DMS79 (cell line): ENCODE data around the gene APBB1IP.
"Not testable (repeated sequence)": the region's sequence is repeated elsewhere in the genome, so short reads cannot be mapped to it uniquely, and the experiment has no call there.

Experiments used
- DNase-seq: peaks from one replicate; lab custom pipeline; 2025; lab: John Stamatoyannopoulos, UW

APBB1IP gene

DNA sequence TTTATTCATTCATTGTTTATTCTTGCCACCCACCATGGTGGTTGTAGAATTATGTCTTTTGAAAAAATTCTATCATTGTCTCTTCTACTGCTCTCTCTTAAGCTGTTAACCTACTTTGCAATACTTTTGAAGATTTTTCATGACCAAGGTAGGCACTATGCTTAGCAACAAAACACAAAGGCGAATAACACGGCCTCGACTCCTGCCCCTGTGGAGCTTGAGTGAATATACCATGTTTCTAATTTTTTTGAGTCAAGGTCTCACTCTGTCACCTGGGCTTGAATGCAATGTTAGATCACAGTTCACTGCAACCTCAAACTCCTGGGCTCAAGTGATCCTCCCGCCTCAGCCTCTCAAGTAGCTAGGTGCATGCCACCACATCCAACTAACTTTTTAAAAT is 39.4 kb downstream of the APBB1IP start:
- no peak for DNase-seq

DNA sequence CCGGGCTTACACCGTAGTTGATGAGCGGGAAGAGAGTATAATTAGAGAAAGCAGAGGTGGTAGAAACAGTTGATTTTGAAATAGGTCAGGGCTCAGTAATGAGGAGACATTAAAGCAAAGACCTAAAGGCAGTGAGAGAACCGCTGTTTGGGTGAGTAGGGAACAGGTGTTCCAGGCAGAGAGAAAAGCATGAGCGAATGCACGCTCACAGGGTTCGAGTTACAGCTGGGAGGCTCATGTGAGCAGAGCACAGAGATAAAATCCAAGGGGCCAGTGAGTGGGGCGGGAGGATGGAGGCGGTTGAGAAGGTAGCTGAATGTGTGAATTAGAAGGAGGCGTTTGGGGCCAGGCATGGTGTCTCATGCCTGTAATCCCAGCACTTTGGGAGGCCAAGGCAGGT is 39.9 kb downstream of the APBB1IP start:
- no peak for DNase-seq

DNA sequence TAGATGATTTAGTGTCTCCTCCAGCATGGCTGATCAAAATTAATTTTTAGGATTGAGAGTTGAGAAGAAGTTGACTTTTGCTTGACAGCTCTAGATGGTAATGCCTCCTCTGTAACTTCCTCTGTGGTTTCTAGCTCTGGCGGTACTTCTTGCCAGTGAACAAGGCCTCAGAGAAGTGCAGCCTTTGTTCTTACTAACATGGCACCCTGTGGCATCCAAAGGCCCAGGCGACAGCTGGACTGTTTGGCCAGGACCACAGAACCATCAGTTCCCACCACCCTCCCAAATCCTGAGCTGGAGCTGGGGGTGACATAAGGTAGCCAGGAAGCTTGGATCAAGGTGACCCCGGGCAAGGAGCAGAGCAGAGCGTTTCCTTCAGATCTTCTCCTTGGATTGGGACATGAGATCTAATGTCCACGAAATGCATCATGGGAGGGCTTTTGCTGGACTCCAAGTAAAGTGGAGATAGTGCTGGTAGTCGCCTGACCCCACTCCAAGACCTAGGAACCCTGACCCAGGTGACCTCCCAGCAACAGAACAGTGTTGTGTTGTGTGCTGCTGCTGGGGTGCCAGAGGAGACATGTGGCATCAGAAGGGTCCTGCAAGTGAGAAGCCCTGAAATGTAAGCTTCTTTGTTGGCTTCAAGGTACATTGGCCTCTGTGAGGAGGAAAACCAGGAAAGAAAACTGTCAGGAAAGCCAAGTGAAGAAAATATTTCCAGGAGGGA is 41.8 kb downstream of the APBB1IP start:
- DNase-seq, result no peak

DNA sequence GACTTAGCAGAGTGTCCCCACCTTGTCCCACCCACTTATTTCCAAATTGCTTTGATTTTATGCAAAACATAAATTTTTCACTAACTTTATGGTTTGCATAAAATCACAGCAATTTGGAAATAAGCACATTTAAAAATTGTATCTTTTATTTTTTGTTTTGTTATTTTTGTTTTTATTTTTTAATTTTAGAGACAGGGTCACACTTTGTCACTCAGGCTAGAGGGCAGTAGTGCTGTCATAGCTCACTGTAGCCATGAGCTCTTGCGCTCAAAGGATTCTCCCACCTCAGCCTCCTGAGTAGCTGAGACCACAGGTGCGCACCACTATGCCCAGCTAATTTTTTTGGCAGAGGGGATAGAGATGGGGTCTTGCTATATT is 43.2 kb downstream of the APBB1IP start:
- DNase-seq, result no peak

DNA sequence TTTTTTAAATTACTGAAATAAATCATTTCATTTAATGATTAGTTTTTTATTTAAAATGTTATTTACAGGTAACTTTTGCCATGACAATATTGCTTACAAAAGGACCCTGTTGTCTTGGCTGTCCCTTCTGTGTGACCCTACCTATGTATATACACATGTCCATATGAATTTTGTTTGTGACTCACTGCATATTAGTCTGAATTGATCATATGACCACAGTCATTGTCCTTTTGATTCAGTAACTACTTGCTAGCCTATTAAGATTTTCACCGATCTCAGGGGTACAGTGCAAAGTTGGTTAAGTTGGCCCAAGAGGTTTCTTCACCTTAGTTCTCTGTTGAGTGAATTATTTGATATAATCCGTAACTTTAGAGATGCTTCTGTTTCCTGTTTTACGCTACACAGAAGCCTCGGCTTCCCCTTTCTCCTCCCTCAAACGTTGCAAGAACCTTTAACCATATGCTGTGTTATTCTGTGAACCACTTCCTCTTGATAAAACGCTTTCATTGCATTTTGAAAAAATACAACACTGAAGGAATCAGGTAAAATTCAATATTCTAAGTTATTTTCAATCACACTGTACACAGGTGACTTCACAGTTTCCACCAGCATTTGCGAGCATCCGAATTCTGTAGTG is 43.9 kb downstream of the APBB1IP start:
- no peak for DNase-seq

DNA sequence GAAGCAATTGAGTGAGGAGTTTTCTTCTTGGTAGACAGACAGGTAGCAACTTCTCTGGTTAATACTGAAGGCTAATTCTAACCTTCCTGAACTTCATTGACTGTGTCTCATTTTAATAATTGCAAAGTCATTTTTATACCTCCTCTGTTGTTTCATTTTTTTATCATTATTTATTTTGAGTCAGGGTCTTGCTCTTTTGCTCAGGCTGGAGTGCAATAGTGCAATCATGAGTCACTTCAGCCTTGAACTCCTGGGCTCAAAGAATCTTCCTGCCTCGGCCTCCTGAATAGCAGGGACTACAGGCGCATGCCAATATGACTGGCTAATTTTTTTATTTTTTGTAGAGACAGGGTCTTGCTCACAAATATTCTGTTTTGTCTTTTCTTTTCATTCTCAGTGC is 45.4 kb downstream of the APBB1IP start:
- no peak for DNase-seq

DNA sequence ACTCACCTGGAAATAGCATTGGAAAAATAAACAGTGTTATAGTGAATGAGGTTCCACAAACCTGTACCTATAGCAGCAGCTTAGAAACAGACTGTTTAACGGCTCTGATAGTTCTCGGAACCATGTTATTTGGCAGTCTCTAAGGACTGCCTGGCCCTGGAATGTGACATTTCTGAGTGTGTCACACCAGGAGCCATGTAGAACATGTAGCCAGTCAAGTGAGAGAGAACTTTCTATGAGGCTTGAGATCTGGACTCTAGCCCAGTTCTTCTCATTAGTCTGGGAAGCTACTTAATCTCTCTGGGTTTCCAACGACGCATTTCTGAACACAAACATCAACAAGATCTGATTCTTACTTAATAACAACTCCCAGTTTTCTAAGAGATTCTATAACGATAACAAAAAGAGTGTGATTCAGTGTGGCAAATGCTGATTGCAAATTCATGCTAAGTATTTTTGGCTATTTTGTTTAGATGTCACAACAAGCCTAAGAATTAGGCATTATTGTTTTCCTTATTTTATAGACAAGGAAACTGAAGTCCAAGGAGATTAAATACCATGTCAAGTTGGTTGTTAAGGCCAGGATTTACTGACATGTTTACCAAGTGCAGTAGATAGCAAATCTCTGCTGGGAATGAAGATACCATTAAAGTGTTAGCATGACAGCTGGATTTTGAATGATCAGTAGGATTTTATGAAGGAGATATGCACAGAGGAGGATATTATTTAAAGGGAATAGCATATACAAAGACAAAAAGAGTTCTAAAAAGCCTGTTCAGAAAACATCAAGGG is 47.2 kb downstream of the APBB1IP start:
- DNase-seq, result no peak

DNA sequence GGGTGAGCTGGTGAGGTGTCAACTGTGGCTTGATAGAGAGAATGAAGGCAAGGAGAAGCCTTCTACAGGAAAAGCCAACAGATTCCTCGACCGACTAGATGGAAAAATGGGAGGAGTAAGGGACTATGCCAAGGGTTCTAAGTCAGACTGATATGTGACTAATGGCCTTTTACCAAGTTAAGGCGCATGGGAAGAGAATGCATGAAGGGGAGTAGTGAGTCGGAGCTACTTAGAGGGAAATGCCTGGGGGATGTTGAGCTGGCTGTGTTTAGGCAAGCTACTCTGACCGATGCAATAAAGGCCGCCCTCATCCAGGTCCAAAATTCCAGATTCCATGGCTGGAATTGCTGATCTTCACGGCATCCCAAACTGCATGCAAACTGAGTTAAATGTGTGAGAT is 48.2 kb downstream of the APBB1IP start:
- DNase-seq, result no peak

DNA sequence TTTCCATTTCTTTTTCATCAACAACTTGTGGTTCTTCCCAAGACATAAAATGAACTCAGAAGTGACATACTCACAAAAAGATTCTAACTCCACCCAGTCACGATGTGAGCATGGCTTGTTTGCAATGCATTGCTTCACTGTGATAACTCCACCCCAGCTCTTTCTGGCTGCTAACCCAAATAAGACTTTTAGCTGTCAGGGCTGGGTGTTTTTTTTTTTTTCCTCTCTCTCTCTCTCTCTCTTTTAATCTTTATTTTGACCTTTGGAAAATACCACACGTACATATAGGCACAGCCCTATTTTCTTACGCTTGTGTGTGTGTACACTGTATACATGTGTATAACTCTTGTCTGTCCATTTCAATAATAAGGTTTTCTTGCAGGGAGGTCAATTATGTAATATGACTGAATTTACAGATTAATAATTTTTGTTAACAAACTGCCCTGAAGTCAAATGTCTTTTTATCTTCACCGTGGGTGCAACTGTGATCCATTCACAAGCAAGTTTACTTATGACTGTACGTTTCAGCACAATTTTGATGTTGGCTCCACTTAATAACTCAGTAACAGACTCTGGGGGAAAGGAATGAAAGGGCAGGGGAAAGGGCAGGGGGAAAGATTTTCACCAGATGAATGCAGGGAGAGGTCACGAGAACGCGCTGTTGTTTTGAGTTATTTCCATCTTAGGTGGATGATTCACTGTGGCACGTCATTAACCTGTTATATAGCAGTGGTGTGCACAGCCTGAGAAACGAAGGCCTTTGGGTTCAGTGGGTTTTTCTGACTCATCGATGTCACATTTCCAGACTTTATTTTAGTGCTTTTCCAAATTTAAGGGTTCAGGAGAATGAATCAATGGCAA is 49.1 kb downstream of the APBB1IP start:
- no peak for DNase-seq

DNA sequence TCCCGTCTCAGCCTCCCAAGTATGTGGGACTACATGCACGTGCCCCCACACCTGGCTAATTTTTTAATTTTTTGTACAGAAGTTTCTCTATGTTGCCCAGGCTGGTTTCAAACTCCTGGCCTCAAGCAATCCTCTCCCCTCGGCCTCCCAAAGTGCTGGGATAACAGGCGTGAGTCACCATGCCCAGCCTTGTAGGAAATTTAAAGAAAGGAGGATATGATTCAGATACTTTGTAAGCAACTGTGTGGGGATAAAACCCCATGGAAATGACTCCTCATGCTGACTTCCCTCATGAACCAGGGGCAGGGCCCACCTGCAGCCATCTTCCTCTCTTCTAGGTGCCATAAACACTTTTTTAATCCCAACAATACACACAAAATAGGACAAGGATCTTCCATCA is 50.2 kb downstream of the APBB1IP start:
- DNase-seq, result no peak

DNA sequence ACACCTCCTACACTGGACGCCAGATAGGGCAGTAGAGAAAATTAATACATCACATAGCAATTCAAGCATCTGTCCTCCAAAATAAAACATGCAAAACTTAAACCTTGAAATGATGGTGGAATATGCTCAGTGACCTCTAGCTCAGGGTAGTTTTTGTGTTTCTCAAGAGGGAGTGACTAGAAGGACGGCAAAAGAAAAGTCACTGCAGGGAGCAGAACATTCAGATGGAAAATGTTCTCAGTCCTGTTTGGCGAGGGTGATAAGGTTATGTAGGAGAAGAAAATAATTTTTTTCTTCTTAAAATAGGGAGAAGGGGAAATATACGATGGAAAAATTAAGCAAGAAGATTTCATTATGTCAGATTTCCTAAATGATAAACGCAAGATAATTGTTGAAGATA is 50.9 kb downstream of the APBB1IP start:
- DNase-seq, result no peak

DNA sequence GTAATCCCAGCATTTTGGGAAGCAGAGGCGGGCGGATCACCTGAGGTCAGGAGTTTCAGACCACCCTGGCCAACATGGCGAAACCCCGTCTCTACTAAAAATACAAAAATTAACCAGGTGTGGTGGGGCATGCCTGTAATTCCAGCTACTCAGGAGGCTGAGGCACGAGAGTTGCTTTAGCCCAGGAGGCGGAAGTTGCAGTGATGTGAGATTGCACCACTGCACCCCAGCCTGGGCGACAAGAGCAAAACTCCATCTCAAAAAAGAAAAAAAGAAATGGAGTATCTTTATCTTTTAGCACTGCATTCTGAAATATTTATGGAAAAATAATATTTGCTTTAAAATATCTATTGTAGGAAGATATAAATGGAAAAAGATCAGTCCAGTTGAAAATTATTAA is 52.2 kb downstream of the APBB1IP start:
- DNase-seq, result not testable (repeated sequence)

DNA sequence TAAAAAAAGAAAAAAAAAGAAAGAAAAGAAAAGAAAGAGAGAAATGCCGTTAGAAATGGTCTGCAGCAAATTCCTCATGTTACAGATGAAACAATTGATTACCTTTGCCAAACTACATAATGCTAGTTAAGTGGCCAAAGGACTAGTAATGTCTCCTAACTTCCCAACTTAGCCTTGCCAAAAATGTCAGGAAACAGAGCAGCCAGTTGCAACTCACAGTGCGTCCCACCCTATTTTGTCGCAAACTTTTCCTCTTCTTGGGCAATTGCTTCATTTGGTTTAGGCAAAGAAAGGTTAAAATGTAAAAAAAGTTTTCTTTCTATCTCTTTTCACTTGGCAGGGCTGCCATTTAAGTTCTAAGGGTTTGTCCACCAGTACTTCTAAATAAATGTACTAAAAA is 53.1 kb downstream of the APBB1IP start:
- no peak for DNase-seq

DNA sequence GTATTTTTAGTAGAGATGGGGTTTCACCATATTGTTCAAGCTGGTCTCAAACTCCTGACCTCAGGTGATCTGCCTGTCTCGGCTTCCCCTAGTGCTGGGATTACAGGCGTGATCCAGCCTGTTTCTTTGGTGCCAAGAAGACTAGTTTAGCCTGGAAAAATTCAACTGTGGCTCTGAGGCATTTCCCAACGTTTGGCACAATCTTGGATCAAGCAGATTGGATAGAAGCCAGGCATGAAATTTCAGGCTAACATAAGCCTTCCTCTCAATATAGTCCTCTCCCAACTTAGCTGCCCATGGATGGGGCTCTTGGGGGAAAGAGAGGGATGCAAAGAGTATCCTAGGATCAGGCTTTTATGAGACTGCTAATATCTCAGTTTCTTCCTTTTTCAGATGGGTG is 53.8 kb downstream of the APBB1IP start:
- no peak for DNase-seq

DNA sequence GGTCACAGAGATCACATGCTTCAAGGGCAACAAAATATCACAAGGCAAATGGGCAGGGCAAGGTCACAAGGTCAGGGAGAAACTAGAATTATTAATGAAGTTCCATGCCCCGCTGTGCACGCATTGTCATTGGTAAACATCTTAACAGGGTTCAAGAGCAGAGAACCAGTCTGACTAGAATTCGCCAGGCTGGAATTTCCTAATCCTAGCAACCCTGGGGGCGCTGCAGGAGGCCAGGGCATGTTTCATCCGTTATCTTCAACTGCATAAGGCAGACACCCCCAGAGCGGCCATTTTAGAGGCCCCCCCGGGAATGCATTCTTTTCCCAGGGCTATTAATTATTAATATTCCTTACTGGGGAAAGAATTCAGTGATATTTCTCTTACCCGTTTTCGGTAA is 54.6 kb downstream of the APBB1IP start:
- not testable (repeated sequence) for DNase-seq

DNA sequence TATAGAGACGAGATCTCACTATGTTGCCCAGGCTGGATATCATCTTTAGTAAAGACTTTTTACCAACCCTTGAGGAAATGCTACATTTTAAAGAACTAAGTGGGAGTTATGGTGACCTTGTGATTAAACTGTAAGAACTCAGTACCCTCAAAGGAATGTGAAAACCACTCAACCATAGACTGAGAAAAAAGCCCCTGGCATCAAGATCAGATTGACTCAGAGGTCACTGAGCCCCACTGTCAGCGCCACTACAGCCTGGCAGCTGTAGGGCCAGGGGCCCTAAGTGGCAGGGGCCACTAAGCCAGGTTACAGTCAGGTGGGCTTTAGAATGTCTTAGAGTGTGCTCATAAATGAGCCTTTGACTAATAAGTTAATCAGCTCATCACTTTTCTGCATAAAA is 55.9 kb downstream of the APBB1IP start:
- DNase-seq, result no peak

DNA sequence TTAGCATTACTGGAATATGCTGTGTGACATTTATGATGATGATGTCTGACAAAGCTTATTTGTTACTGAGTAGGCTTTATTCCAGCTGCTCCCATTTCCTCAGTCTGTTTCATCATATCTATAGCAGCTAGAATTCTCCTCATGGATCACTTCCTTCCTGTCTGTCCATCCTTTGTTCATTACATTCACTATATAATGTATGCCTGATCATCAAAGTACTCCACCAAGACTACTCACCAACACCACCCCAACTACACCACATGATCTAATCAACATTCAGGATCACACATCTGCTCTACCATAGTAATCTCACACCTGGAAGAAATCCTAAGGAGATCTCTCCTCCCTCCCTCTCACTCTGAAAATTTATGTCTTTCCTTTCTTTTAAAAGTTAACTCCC is 61.3 kb downstream of the APBB1IP start:
- no peak for DNase-seq

DNA sequence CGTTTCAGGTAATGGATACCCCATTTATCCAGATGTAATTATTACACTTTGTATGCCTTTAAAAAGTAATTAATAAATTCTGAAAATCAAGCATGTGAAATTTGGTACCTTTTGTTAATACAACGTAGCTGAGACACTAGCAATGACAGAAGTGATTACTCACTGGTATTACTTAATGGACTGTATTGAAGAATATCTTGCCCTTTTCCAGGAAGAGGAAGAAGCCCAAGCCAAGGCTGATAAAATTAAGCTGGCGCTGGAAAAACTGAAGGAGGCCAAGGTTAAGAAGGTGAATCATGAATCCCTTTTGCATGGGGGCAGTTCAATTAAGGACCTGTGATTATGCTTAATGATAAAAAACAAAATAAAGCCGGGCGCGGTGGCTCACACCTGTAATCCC is 64.8 kb downstream of the APBB1IP start:
- DNase-seq, result no peak

DNA sequence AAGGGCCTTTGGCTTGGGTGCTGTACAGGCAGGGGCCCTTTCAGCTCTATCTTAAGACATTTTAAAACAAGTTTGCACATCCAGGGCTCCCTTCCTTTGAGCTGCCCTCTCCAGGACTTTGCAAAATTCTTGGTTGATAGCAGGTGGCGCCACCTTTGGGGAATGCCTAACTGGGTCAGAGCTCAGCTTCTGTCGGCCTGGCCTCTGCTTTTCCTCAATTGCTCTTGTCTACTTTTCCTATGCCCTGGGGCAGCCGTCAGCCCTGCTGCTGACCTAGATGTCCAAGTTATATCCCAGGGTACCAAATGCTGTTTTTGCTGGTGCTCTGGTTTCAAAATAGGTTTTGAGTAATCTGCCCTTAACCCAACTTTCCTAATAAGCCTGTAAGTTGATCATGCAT is 65.8 kb downstream of the APBB1IP start:
- DNase-seq, result no peak

DNA sequence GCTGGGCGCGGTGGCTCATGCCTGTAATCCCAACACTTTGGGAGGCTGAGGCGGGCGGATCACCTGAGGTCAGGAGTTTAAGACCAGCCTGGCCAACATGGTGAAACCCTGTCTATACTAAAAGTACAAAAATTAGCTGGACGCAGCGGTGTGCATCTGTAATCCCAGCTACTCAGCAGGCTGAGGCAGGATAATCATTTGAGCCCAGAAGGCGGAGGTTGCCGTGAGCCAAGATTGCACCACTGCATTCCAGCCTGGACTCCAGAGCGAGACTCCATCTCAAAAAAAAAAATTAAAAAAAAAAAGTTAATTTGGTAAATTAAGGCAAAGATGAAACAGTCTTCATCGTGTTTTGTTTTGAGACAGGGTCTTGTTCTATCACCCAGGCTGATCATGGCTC is 66.3 kb downstream of the APBB1IP start:
- not testable (repeated sequence) for DNase-seq

DNA sequence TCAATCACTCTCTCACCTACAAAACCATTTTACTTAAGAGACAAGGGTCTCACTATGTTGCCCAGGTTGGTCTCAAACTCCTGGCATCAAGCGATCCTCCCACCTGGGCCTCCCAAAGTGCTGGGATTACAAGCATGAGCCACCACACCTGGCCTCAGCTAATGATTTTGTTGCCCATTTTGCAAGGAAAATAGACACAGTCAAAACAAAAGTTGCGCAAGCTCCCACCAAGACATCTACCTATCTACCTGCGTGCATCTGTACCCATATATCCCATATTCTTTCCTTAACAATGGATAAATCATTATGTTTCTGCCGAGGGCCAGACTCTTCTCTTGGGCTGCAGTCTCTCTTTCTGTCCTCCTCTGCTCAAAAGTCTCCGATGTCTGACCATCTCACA is 67.3 kb downstream of the APBB1IP start:
- no peak for DNase-seq

DNA sequence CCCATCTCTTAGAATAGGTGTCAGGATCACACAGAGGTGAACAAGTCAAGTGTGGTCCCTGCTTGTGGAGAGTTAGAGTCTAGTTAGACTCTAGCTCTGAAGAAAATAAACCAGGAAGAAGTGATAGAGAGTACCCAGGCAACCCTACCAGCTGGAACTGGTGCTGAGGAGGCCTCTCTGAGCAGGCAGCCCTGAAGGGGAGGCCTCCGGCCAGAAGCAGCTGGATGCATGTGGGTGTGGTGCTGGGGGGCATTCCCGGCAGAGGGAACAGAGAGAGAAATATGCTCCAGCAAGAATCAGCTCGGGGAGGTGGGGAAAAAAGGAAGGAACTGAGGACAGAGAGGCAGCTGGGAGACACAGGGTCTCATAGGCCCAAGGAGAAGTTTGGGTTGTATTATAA is 68.6 kb downstream of the APBB1IP start:
- no peak for DNase-seq
